Smooth muscle cell (in vitro differentiated cells): ENCODE results near the gene ROMO1. TPM values are rescaled to one million over a fixed set of nuclear protein-coding genes. Genes with fewer than 3 reads are reported as not detected.

ENCODE experiments used
- DNase-seq: peaks from one replicate; lab custom pipeline; 2025; ENCODE audit not compliant: unreplicated experiment; lab: John Stamatoyannopoulos, UW
- H2AFZ ChIP-seq: fragments of 200-600 bp; sonication (generic); 2 replicates; pipeline ENCODE4 v1.6.0; 2016; ENCODE audit warnings: antibody characterized with exemption, low read depth, mild to moderate bottlenecking
- H3F3A ChIP-seq: fragments of 200-600 bp; sonication (generic); 2 replicates; pipeline ENCODE4 v1.6.0; 2017; ENCODE audit warnings: antibody characterized with exemption, low read depth
- H3K27ac ChIP-seq: fragments of 200-600 bp; sonication (generic); 2 replicates; pipeline ENCODE4 v1.5.1; 2016; ENCODE audit warnings: low read depth, mild to moderate bottlenecking
- H3K27me3 ChIP-seq: fragments of 200-600 bp; sonication (generic); 2 replicates; pipeline ENCODE4 v1.6.1; 2016; ENCODE audit warnings: low read depth, mild to moderate bottlenecking
- H3K36me3 ChIP-seq: fragments of 200-600 bp; sonication (generic); 2 replicates; pipeline ENCODE4 v1.5.1; 2016; ENCODE audit warnings: low read depth
- H3K4me1 ChIP-seq: fragments of 200-600 bp; sonication (generic); 2 replicates; pipeline ENCODE4 v1.5.1; 2016; ENCODE audit warnings: low read depth
- H3K4me2 ChIP-seq: fragments of 200-600 bp; sonication (generic); 2 replicates; pipeline ENCODE4 v1.6.0; 2016; ENCODE audit warnings: mild to moderate bottlenecking
- H3K4me3 ChIP-seq: fragments of 200-600 bp; sonication (generic); 2 replicates; pipeline ENCODE4 v1.5.1; 2016; ENCODE audit warnings: mild to moderate bottlenecking
- H3K79me2 ChIP-seq: fragments of 200-600 bp; sonication (generic); 2 replicates; pipeline ENCODE4 v1.6.0; 2016; ENCODE audit warnings: low read depth, mild to moderate bottlenecking
- H3K9ac ChIP-seq: fragments of 200-600 bp; sonication (generic); 2 replicates; pipeline ENCODE4 v1.6.0; 2016; ENCODE audit warnings: low read depth
- H3K9me3 ChIP-seq: fragments of 200-600 bp; sonication (generic); replicated peaks from 2 replicates; pipeline ENCODE4 v1.5.1; 2016; ENCODE audit warnings: low read depth
- H4K20me1 ChIP-seq: fragments of 200-600 bp; sonication (generic); 2 replicates; pipeline ENCODE4 v1.6.0; 2016; ENCODE audit warnings: low read depth
- CTCF ChIP-seq: fragments of 200-600 bp; sonication (generic); IDR thresholded peaks from 2 replicates; pipeline ENCODE4 v1.5.1; 2017; ENCODE audit warnings: borderline replicate concordance, mild to moderate bottlenecking, antibody characterized with exemption; ENCODE audit not compliant: insufficient read depth, poor library complexity, severe bottlenecking
- WGBS: methylation state at CpG from one replicate; pipeline ENCODE4 v1.1.7; 2016; ENCODE audit warnings: low lambda C conversion rate; 5-methylcytosine and 5-hydroxymethylcytosine counted together
- polyA plus RNA-seq: library from polyadenylated mRNA; unstranded; fragments of >200 nt; fragmentation: Nextera tagmentation; extraction: Ambion mirVana; gene quantifications from 2 replicates; pipeline ENCODE4 v1.2.1, GENCODE V29; 2016
- total RNA-seq: library from RNA; depleted of rRNA; stranded (reverse); fragments of >200 nt; gene quantifications from 2 replicates; pipeline ENCODE4 v1.2.3, GENCODE V29; 2014

ROMO1 gene
- total and polyA plus RNA-seq, 2 experiments from 2014 or later, result 523 to 694 TPM

GRCh38 chr20:35669681-35670080 is 29.5 kb upstream of the ROMO1 start:
- Histone ChIP-seq H2AFZ (no peak overlapping the region), H3K4me2 (no peak overlapping the region), H3K79me2 (peaks cover under 1% of the 10 kb centered on the region), H3K9ac (no peak overlapping the region), H3F3A (no peaks in the 10 kb centered on the region), H3K9me3 (no peaks in the 10 kb centered on the region), H3K27me3 (no peaks in the 10 kb centered on the region), H3K27ac (no peak overlapping the region), H3K4me1 (no peaks in the 10 kb centered on the region), H3K36me3 (peaks cover 6% of the 10 kb centered on the region), H4K20me1 (no peaks in the 10 kb centered on the region), H3K4me3 (no peak overlapping the region)
- TF ChIP-seq CTCF, result no peak
- no peak for DNase-seq
- 95% methylated on average over 1 of the region's 1 CpG for WGBS

DNA sequence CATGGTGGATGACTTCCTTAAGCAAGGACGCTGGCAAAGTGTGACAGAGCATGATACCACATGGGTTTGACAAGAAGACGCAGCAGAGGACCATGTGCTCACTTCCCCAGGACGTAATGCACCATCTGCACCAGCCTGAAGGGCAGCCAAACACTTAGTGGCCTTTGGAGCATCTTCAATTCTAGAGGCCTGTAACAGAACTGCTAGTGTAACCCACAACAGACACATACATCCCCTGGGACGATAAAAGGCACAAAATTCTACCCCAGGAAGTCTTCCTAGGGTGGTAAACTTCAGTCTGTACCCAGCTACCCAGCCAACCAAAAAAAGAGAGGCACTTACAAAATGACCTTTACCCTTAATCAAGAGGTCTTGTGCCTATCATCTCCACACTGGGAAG is 25.3 kb upstream of the ROMO1 start:
- Histone ChIP-seq H4K20me1 (no peaks in the 10 kb centered on the region), H3K36me3 (peaks cover 6% of the 10 kb centered on the region), H3K4me2 (no peak overlapping the region), H3K4me3 (no peak overlapping the region), H3K27me3 (no peaks in the 10 kb centered on the region), H3F3A (no peaks in the 10 kb centered on the region), H3K79me2 (no peaks in the 10 kb centered on the region), H3K9ac (no peak overlapping the region), H3K27ac (no peak overlapping the region), H3K9me3 (no peaks in the 10 kb centered on the region), H3K4me1 (no peaks in the 10 kb centered on the region), H2AFZ (no peak overlapping the region)
- DNase-seq, result no peak
- 97% methylated on average over 4 of the region's 4 CpGs for WGBS
- no peak for TF ChIP-seq CTCF

DNA sequence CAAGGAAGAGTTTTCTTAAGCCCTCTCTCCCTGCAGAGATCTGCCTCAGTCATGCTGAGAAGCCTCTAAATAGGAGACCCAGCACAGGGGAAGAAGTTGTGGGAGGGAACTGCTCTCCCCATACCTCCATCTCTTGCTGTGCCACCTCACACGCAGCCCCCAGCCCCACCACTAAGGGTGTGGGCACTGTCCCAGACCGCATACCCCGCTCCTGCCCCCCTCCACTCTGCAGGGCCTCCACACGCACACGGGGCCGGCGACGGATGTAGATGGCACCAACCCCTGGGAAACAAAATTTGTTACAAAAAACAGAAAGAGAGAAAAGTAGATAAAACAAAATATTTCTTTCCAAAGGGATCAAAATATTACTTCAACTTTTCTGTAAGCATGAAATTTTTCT is 24.3 kb upstream of the ROMO1 start:
- H2AFZ ChIP-seq, result no peak overlapping the region
- H3K27ac ChIP-seq, result no peak overlapping the region
- WGBS, result 96% methylated on average over 8 of the region's 8 CpGs
- no peak overlapping the region for H3K4me2 ChIP-seq
- no peak for DNase-seq
- TF ChIP-seq CTCF, result no peak
- H3K79me2 ChIP-seq, result no peaks in the 10 kb centered on the region
- no peaks in the 10 kb centered on the region for H4K20me1 ChIP-seq
- H3F3A ChIP-seq, result no peaks in the 10 kb centered on the region
- no peaks in the 10 kb centered on the region for H3K9me3 ChIP-seq
- peaks cover 6% of the 10 kb centered on the region for H3K36me3 ChIP-seq
- no peak overlapping the region for H3K9ac ChIP-seq
- H3K4me3 ChIP-seq, result no peak overlapping the region
- H3K4me1 ChIP-seq, result no peaks in the 10 kb centered on the region
- no peaks in the 10 kb centered on the region for H3K27me3 ChIP-seq

DNA sequence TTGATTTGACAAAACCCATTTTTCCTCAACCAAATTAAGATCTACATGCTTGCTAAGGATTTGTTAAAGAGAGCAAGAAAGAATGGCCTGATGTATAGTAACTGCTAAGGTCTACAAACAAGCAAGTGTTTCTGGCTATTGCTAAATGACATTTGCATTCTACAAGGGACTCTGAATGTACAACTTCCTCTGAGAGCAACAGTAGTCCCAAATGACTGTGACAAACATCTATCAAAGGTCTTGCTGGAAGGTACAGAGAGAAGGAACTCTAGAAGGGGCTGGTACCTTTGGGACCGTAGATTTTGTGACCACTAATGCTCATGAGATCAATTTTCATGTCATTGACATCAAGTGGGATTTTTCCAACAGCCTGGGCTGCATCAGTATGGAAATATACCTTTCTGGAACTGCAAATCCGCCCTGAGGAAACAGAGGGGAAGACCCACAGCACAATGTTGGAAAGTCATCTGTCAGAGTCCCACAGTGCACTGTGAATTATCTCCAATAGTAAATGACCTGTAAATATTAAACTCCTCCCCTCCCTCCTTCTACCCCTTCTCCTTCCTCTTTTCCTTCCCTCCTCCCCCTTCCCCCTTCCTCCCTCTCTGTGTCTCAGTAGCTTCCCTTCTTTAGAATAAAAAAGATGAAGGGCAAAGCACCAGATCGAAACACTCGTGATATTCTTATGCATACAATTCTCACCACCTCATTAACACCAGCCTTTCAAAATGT is 18.6 kb upstream of the ROMO1 start:
- TF ChIP-seq CTCF, result no peak
- Histone ChIP-seq H3F3A (no peaks in the 10 kb centered on the region), H3K36me3 (no peaks in the 10 kb centered on the region), H2AFZ (no peak overlapping the region), H3K9me3 (no peaks in the 10 kb centered on the region), H3K4me2 (no peak overlapping the region), H4K20me1 (no peaks in the 10 kb centered on the region), H3K4me3 (no peak overlapping the region), H3K9ac (no peak overlapping the region), H3K27ac (no peak overlapping the region), H3K4me1 (no peaks in the 10 kb centered on the region), H3K27me3 (no peaks in the 10 kb centered on the region), H3K79me2 (no peaks in the 10 kb centered on the region)
- DNase-seq, result no peak
- WGBS, result 86% methylated on average over 4 of the region's 4 CpGs
